Measurements from ENCODE around the gene TGFBRAP1.
A peak's percentile ranks its signal among the peaks of the same experiment; 100 is the strongest.

TGFBRAP1 gene

DNA sequence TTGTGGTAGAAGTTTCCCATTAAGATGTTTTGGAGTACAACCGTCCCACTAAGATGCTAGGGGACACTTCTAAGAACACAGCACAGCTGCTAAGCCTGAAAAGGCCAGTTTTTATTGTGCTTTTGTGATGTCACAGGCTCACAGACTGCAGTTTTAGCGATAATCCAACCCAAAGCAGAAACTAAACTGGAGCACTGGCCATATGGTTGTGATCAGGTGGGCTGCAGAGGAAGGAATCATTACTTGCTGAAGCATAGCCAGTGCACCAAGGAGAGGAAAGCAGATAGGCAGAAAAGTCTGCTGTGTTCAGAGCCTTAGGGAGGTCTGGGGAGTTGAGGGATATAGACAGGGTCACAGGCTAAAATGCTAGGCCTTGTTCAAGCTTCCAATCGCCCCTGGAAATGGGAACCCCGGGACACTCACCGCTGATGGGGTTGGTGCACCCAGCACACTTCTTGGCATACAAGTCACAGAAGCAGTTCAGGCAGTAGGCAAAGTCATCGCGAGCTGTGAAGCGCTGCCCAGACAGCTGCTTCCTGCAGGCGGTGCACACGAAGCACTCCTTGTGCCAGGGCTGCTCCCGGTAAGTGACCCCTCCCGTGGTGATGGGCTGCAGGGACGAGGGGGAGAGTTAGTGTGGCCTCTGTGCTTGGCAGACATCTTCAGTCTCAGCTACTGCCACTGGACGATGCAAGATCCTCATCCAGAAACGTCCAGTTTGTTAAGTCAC is 33.5 kb upstream of the TGFBRAP1 start:
- no peak for TF ChIP-seq Cebpa-rat (IDR thresholded peaks at IDR 0.05)
- Histone ChIP-seq H3K4me2 (0 out of 22 replicates have a peak overlapping the region, but pooled peaks of 1 of the 11 experiments have one; percentile 8), H3K27ac (no peak overlapping the region), H3K4me1 (peaks cover 0 to 13% (median 5%) of the 10 kb centered on the region in 10 experiments; a peak in 9 of 20 replicates), H3K4me3 (no peak overlapping the region), H4K20me1 (peaks cover 0 to 5% (median 0%) of the 10 kb centered on the region in 11 experiments; a peak in 2 of 22 replicates), H3K36me3 (peaks cover 15 to 37% (median 23%) of the 10 kb centered on the region in 11 experiments), H3K9ac (no peak overlapping the region), H3K9me3 (replicated peaks in 1 of 11) (no peaks in the 10 kb centered on the region; a peak in 1 of 22 replicates), H3K27me3 (no peaks in the 10 kb centered on the region)

DNA sequence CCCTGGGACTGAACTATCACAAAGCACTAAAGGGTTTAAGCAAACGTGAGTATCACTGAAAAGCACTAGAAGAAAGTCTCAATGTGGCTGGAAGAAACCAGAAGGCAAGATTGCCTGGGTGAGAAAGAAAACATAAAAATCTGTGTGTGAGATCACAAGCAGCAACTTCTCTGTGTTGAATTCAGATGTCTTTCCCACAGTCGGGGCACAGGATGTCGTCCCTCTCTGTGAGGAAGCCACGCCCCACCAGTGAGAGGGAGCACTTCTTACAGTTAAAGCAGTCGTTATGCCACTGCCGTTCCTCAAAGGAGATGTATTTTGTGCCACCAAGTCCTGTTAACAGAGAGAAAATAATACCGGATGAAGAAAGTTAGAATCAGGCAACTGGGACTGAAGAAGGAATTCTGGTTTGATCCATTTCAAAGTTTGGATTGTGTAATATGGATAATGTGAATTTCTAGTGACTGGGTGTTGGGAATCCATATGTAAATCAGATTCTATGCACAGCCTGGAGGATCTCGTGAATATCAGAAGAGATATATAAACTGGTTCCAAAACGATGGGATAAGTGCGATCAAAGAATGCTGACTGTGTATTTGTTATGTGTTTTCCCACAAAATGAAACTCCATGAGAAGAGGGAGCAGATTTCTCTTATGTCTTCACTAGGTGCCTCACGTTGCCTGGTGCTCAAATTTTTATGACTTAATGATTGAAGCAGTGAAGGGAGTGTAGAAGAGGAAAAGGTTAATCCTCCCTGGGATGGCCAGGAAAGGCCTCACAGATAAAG is 31.8 kb upstream of the TGFBRAP1 start:
- TF ChIP-seq Cebpa-rat (IDR thresholded peaks at IDR 0.05) = no peak
- Histone ChIP-seq H4K20me1 (peaks cover 0 to 5% (median 0%) of the 10 kb centered on the region in 11 experiments; a peak in 2 of 22 replicates), H3K36me3 (peaks cover 33 to 54% (median 40%) of the 10 kb centered on the region in 11 experiments), H3K4me2 (no peak overlapping the region), H3K27me3 (no peaks in the 10 kb centered on the region), H3K9ac (no peak overlapping the region; a peak in 1 of 22 replicates), H3K4me3 (no peak overlapping the region), H3K9me3 (replicated peaks in 1 of 11) (peaks cover 9 to 16% (median 12%) of the 10 kb centered on the region in 11 experiments), H3K4me1 (peaks cover 0 to 13% (median 5%) of the 10 kb centered on the region in 10 experiments; a peak in 9 of 20 replicates), H3K27ac (no peak overlapping the region)

- no peak for TF ChIP-seq Cebpa-rat (IDR thresholded peaks at IDR 0.05)
- Histone ChIP-seq H3K9ac (no peak overlapping the region), H3K27ac (no peak overlapping the region), H3K4me3 (no peak overlapping the region), H3K27me3 (no peaks in the 10 kb centered on the region), H4K20me1 (peaks cover 0 to 5% (median 0%) of the 10 kb centered on the region in 11 experiments; a peak in 2 of 22 replicates), H3K9me3 (replicated peaks in 1 of 11) (peaks cover 22 to 33% (median 29%) of the 10 kb centered on the region in 11 experiments), H3K4me1 (peaks cover 0 to 12% (median 0%) of the 10 kb centered on the region in 10 experiments; a peak in 6 of 20 replicates), H3K4me2 (no peak overlapping the region), H3K36me3 (peaks cover 57 to 81% (median 67%) of the 10 kb centered on the region in 11 experiments)
Measured at GRCh38 chr2:105358593-105358992, 29.1 kb upstream of the TGFBRAP1 start.

DNA sequence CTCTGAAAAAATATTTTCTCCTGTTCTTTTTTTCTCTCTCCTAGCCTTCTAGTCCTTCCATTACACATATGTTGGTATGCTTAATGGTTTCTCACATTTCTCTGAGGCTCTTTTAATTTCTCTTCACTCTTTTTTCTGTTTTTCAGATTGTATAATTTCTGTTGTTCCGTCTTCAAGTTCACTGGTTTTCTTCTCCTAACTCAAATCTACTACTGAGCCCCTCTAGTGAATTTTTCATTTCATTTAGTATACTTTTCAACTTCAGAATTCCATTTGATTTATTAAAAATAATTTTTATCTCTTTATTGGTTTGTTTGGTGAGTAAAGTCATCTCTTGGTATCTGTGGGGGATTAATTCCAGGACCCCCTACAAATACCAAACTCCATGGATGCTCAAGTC is 27.6 kb upstream of the TGFBRAP1 start:
- Histone ChIP-seq H3K4me1 (peaks cover 0 to 6% (median 0%) of the 10 kb centered on the region in 10 experiments; a peak in 2 of 20 replicates), H3K9ac (no peak overlapping the region), H3K4me2 (no peak overlapping the region), H3K36me3 (peaks cover 71 to 96% (median 79%) of the 10 kb centered on the region in 11 experiments), H3K9me3 (replicated peaks in 1 of 11) (peaks cover 22 to 33% (median 29%) of the 10 kb centered on the region in 11 experiments), H3K27me3 (no peaks in the 10 kb centered on the region), H3K27ac (no peak overlapping the region), H3K4me3 (no peak overlapping the region), H4K20me1 (no peaks in the 10 kb centered on the region)
- no peak for TF ChIP-seq Cebpa-rat (IDR thresholded peaks at IDR 0.05)

DNA sequence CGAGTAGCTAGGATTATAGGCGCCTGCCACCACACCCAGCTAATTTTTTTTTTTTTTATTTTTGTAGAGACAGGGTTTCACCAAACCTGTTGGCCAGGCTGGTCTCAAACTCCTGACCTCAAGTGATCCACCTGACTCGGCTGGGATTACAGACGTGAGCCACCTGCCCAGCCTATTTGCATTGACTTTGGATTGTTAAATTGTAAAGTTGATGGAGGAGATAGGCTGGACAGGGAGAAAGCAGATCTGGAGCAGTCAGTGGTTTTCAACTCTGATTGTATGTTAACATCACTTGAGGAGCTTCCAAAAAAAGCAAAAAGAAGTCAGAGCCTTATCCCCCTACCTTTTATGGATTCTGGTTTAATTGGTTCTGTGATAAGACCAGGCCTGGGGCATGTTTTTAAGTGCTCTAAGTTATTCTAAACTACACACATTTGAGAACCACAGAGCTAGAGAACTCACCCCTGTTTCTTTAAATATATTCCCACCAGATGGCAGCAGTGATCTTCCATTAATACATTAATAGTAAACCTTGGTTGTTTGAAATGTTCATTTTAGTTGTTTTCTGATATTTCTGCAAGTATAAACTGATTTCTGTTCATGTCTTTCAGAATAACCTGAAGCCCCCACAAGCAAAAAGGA is 15.3 kb upstream of the TGFBRAP1 start:
- Histone ChIP-seq H3K9ac (no peak overlapping the region; a peak in 1 of 22 replicates), H3K9me3 (replicated peaks in 1 of 11) (no peaks in the 10 kb centered on the region), H3K4me1 (peaks cover 0 to 4% (median 0%) of the 10 kb centered on the region in 10 experiments; a peak in 2 of 20 replicates), H3K4me3 (no peak overlapping the region), H4K20me1 (peaks cover 0 to 27% (median 6%) of the 10 kb centered on the region in 11 experiments; a peak in 8 of 22 replicates), H3K27me3 (no peaks in the 10 kb centered on the region), H3K27ac (no peak overlapping the region), H3K36me3 (peaks cover 88 to 100% (median 97%) of the 10 kb centered on the region in 11 experiments), H3K4me2 (no peak overlapping the region)
- no peak for TF ChIP-seq Cebpa-rat (IDR thresholded peaks at IDR 0.05)

- H3K4me3 ChIP-seq = no peak overlapping the region
- H3K9me3 ChIP-seq (replicated peaks in 1 of 11) = no peaks in the 10 kb centered on the region
Measured at GRCh38 chr2:105339414-105339813, 9.9 kb upstream of the TGFBRAP1 start.

GRCh38 chr2:105338020-105338385 is 8.5 kb upstream of the TGFBRAP1 start:
- Histone ChIP-seq H3K27ac (peak overlapping the region; percentile 95 to 100 (median 98)), H3K9me3 (replicated peaks in 1 of 11) (no peaks in the 10 kb centered on the region), H3K4me2 (peak overlapping the region; percentile 75 to 98 (median 94)), H3K9ac (peak overlapping the region; percentile 93 to 99 (median 97)), H3K36me3 (peaks cover 39 to 60% (median 48%) of the 10 kb centered on the region in 11 experiments), H3K4me3 (peak overlapping the region; percentile 78 to 97 (median 90)), H3K27me3 (no peaks in the 10 kb centered on the region), H4K20me1 (peaks cover 0 to 17% (median 6%) of the 10 kb centered on the region in 11 experiments; a peak in 6 of 22 replicates), H3K4me1 (peaks cover 18 to 39% (median 24%) of the 10 kb centered on the region in 10 experiments)
- TF ChIP-seq Cebpa-rat (IDR thresholded peaks at IDR 0.05) = no peak

More at GRCh38 chr2:105339414-105339813, 9.9 kb upstream of the TGFBRAP1 start:
- peak overlapping the region in 10 of 11 experiments; percentile 75 to 98 (median 94); a peak in 17 of 22 replicates for H3K4me2 ChIP-seq
- peaks cover 47 to 63% (median 55%) of the 10 kb centered on the region in 11 experiments for H3K36me3 ChIP-seq
- peak overlapping the region in 7 of 11 experiments; percentile 93 to 99 (median 97); a peak in 8 of 22 replicates for H3K9ac ChIP-seq
- no peak for TF ChIP-seq Cebpa-rat (IDR thresholded peaks at IDR 0.05)
- H4K20me1 ChIP-seq = peaks cover 0 to 22% (median 6%) of the 10 kb centered on the region in 11 experiments; a peak in 7 of 22 replicates
- H3K4me1 ChIP-seq = peaks cover 18 to 37% (median 24%) of the 10 kb centered on the region in 10 experiments
- H3K27me3 ChIP-seq = no peaks in the 10 kb centered on the region
- no peak overlapping the region for H3K27ac ChIP-seq
